Subcutaneous abdominal adipose tissue (tissue), 5 donors: ENCODE data around the gene BSN.

ENCODE experiments used
- H3K27ac ChIP-seq: one replicate; pipeline ENCODE4 v1.7.0; 2013; ENCODE audit warnings: low read depth, mild to moderate bottlenecking, inconsistent platforms, low read length, moderate library complexity
- H3K27me3 ChIP-seq, 5 donors: one replicate each; pipeline ENCODE4 v1.7.0; 2013; ENCODE audit warnings: low read length in 5 of 5, inconsistent platforms in 1 of 5; ENCODE audit not compliant: control insufficient read depth in 5 of 5, insufficient read depth in 4 of 5
- H3K36me3 ChIP-seq, 5 donors: one replicate each; pipeline ENCODE4 v1.7.0; 2013; ENCODE audit warnings: low read length in 5 of 5; ENCODE audit not compliant: control insufficient read depth in 5 of 5, insufficient read depth in 5 of 5
- H3K4me1 ChIP-seq, 5 donors: one replicate each; pipeline ENCODE4 v1.7.0; 2013; ENCODE audit warnings: low read length in 5 of 5, mild to moderate bottlenecking in 3 of 5, moderate library complexity in 1 of 5; ENCODE audit not compliant: control insufficient read depth in 5 of 5, insufficient read depth in 5 of 5
- H3K4me3 ChIP-seq, 5 donors: one replicate each; pipeline ENCODE4 v1.7.0; 2013; ENCODE audit warnings: low read length in 5 of 5, low read depth in 1 of 5
- H3K9ac ChIP-seq, 5 donors: one replicate each; pipeline ENCODE4 v1.7.0; 2013; ENCODE audit warnings: low read length in 5 of 5, mild to moderate bottlenecking in 4 of 5, moderate library complexity in 3 of 5
- H3K9me3 ChIP-seq, 5 donors: one replicate each; pipeline ENCODE4 v1.7.0; 2013; ENCODE audit warnings: low read length in 5 of 5; ENCODE audit not compliant: control insufficient read depth in 5 of 5
- donor health status: healthy.
- donor health status: healthy.
- donor health status: healthy.
- donor health status: healthy.
- donor health status: healthy.

BSN gene

GRCh38 chr3:49715611-49716121 is 161.4 kb downstream of the BSN start:
- no peak overlapping the region for H3K27ac ChIP-seq
- H3K27me3 ChIP-seq: peaks cover 0 to 2% (median 0%) of the 10 kb centered on the region in 5 donors
- H3K4me1 ChIP-seq: peaks cover 0 to 28% (median 19%) of the 10 kb centered on the region in 5 donors
- no peaks in the 10 kb centered on the region for H3K9me3 ChIP-seq
- peaks cover 0 to 56% (median 31%) of the 10 kb centered on the region in 5 donors for H3K36me3 ChIP-seq
- H3K9ac ChIP-seq: no peak overlapping the region
- H3K4me3 ChIP-seq: no peak overlapping the region

- Histone ChIP-seq H3K9ac (no peak overlapping the region), H3K9me3 (no peaks in the 10 kb centered on the region), H3K27me3 (peaks cover 0 to 2% (median 0%) of the 10 kb centered on the region in 5 donors), H3K4me1 (peaks cover 0 to 28% (median 19%) of the 10 kb centered on the region in 5 donors), H3K4me3 (no peak overlapping the region), H3K27ac (no peak overlapping the region), H3K36me3 (peaks cover 0 to 59% (median 32%) of the 10 kb centered on the region in 5 donors)
Observed at GRCh38 chr3:49716169-49716568, 161.9 kb downstream of the BSN start.

DNA sequence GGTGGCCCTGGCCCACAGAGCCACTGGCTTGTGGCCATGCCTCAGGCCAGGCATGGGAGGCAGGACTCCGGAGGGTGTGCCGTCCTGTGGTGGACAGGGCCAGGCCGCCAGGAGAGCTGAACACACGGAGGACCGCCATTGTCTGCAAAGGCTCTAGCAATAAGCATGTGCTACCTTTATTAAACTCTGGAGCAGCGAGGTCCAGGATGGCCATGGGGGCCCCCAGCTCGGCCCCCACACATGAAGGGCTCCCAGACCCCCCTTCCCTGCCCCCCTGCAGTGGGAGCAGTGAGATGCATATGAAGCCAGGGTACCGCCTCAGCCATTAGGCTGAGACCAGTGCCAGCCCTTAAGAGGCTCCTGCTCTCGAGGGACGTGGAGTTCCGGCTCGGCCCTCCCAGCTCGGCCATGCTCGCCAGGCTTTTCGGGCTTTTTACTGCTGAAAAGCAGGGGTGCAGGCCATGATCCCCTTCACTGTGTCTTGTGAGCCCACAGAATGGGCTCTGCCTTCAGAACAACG is 162.5 kb downstream of the BSN start:
- H3K9me3 ChIP-seq: no peaks in the 10 kb centered on the region
- H3K36me3 ChIP-seq: peaks cover 0 to 59% (median 34%) of the 10 kb centered on the region in 5 donors
- no peak overlapping the region for H3K9ac ChIP-seq
- H3K4me3 ChIP-seq: no peak overlapping the region
- peaks cover 0 to 28% (median 19%) of the 10 kb centered on the region in 5 donors for H3K4me1 ChIP-seq
- peaks cover 0 to 2% (median 0%) of the 10 kb centered on the region in 5 donors for H3K27me3 ChIP-seq
- H3K27ac ChIP-seq: no peak overlapping the region

- H3K4me1 ChIP-seq: peaks cover 0 to 30% (median 20%) of the 10 kb centered on the region in 5 donors
- H3K9ac ChIP-seq: no peak overlapping the region
- no peak overlapping the region for H3K27ac ChIP-seq
- H3K9me3 ChIP-seq: no peaks in the 10 kb centered on the region
- peaks cover 0 to 58% (median 37%) of the 10 kb centered on the region in 5 donors for H3K36me3 ChIP-seq
- no peak overlapping the region for H3K4me3 ChIP-seq
- peaks cover 0 to 2% (median 0%) of the 10 kb centered on the region in 5 donors for H3K27me3 ChIP-seq
Observed at GRCh38 chr3:49717211-49717958, 163.1 kb downstream of the BSN start.

DNA sequence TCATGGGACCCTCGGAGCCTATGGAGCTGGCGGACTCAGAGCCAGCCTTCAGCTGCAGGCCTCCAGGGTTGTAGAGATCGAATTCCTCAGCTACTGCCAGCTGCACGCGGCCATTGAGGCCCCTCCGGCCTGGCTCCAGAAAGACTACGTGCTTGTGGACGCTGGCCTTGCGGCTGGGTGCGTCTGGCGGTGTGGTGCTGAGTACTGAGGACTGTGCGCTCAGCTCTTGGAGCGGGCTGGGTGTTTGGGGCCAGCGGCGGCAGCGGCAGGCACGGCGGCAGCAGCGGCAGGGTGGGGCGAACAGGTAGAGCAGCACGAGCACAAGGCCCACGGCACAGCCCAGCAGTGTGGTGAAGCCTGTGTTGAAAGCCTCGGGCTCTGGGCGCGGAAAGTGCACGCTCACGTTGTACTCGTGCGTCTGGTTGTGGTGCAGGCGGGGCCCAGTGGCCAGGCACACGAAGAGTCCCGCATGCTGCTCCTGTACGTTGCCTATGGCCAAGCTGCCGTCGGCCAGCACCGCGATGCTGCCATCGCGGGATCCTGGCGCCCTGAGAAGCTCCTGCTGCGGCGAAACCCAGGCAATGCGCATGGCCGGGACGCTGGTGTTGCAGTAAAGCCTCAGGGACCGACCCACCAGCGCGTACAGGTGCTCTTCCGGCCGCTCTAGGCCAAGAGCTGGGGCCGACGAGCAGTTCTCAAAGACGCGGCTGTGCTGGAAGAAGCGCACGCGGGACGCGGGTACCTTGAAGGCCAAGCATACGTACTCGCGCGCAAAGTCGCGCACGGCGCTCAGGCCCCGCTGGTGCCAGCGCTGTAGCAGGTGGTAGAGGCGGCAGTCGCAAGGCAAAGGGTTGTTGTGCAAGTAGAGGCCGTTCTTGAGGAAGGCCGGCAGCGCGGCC is 163.9 kb downstream of the BSN start:
- peaks cover 0 to 51% (median 36%) of the 10 kb centered on the region in 5 donors for H3K36me3 ChIP-seq
- H3K27ac ChIP-seq: no peak overlapping the region
- peaks cover 0 to 2% (median 0%) of the 10 kb centered on the region in 5 donors for H3K27me3 ChIP-seq
- H3K9me3 ChIP-seq: no peaks in the 10 kb centered on the region
- peaks cover 7 to 39% (median 28%) of the 10 kb centered on the region in 5 donors for H3K4me1 ChIP-seq
- no peak overlapping the region for H3K9ac ChIP-seq
- peak overlapping the region in 2 of 5 donors; percentile 85 to 87 for H3K4me3 ChIP-seq

GRCh38 chr3:49718858-49719213 is 164.6 kb downstream of the BSN start:
- H3K9me3 ChIP-seq: no peaks in the 10 kb centered on the region
- H3K27me3 ChIP-seq: peaks cover 0 to 2% (median 0%) of the 10 kb centered on the region in 5 donors
- H3K4me3 ChIP-seq: peak overlapping the region in 4 of 5 donors; percentile 65 to 87 (median 85)
- H3K36me3 ChIP-seq: peaks cover 0 to 47% (median 36%) of the 10 kb centered on the region in 5 donors
- peaks cover 8 to 43% (median 32%) of the 10 kb centered on the region in 5 donors for H3K4me1 ChIP-seq
- peak overlapping the region in 3 of 5 donors; percentile 56 to 72 (median 67) for H3K9ac ChIP-seq
- no peak overlapping the region for H3K27ac ChIP-seq

DNA sequence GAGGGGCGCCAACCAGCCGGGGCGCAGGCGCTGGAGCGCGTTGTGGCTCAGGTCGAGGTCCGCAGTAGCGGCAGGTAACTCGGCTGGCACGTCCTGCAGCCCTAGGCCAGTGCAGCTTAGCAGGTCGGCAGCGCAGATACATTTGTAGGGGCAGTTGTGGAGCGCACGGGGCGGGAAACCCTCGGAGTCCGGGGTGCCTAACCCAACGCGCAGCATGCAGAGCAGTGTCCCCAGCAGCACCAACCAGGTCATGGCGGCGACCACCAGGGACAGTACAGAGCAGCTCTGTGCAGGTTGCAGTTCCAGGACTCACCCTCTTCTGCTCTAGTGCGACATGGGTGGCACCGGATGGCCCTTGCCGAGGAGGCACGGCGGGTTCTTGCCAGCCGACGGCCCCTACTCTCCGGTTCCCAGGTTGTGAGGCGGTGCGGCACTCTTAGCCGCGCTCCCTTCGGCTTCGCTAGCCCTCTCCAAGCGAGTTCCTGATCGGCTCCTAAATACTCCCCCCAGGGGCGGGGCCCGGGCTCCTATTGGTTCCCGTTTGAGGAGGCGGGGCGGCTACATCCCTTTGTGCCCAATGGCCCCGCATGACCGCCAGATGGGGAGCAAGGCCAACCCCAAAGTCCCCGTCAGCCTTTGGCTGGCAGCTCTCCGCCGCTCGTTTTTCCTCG is 165.1 kb downstream of the BSN start, which contains the start of gene AMIGO3:
TSS of gene AMIGO3 (minus strand) at position 471 of the 671 bp plus-strand sequence. CDS start at position 252, 219 bp downstream.
- H3K9ac ChIP-seq: peak within 1 kb of the TSS in 3 of 5 donors; percentile 56 to 72 (median 67)
- peak within 1 kb of the TSS; percentile 38 to 87 (median 85) for H3K4me3 ChIP-seq
- no peaks in the 10 kb centered on the region for H3K9me3 ChIP-seq
- H3K27ac ChIP-seq: no peak within 1 kb of the TSS
- peaks cover 0 to 2% (median 0%) of the 10 kb centered on the region in 5 donors for H3K27me3 ChIP-seq
- H3K4me1 ChIP-seq: peaks cover 8 to 46% (median 34%) of the 10 kb centered on the region in 5 donors
- H3K36me3 ChIP-seq: peaks cover 0 to 42% (median 36%) of the 10 kb centered on the region in 5 donors
